ENCODE data around the gene HOPX. TPM values are rescaled to one million over a fixed set of nuclear protein-coding genes. Genes with fewer than 3 reads are reported as not detected.

Gene HOPX
- total and polyA plus RNA-seq, 4 donors, result 137 to 353 (median 325) TPM

DNA sequence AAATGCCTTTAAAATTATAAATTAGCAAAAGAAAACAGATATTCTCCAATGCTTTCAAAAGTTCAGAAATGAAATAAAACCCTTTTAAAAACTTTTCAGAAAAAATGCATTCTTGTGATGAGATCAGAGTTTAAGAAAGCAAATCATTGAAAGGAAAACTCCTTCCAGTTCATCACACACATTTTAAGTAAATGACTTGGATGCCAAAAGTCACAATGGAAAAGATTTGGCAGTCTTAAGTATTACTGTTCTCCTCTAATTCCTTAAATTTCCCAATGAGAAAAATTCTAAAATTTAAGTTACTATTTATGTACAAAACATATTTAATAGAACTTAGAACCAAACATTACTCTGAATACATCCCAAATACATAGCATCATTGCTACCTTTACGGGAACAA lies 21.1 kb downstream of the HOPX start:
- Histone ChIP-seq H3K4me3 (ENCODE audit: low read depth, low read length) (no peak overlapping the region), H3K36me3 (ENCODE audit: control insufficient read depth, insufficient read depth, low read length) (peaks cover 6% of the 10 kb centered on the region), H3K27me3 (ENCODE audit: control insufficient read depth, insufficient read depth, low read length) (peaks cover 4% of the 10 kb centered on the region), H3K9me3 (ENCODE audit: control insufficient read depth, insufficient read depth, low read length) (no peaks in the 10 kb centered on the region), H3K27ac (ENCODE audit: low read depth, low read length) (no peak overlapping the region), H3K4me1 (ENCODE audit: control insufficient read depth, insufficient read depth, low read length) (peaks cover 26% of the 10 kb centered on the region)
- peak in 1 of 6 donors; percentile 51 for DNase-seq (ENCODE audit: low read depth in 4 of 6, low spot score in 6 of 6)
- no CpG with 5 or more reads among the region's 1 CpG for WGBS (ENCODE audit: insufficient coverage)

DNA sequence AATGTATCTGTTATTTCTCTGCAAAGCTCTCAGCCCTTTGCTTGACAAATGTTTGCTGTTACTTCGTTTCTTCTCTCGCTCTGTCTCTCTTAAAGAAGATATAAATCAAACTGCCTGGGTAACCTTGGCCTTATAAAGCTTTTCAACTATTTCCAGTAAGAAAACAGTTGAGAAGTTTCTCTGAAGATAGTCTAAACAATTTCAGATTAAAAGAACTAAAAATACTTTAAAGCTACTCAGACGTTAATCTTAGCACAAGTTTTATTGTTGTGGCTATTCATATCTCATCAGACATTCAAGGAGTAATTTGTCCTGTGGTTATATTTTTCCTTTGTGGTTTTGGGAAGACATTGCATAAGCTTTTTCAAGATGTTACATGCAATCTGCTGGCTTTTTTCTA lies 22.6 kb downstream of the HOPX start:
- no peaks in the 10 kb centered on the region for H3K9me3 ChIP-seq (ENCODE audit: control insufficient read depth, insufficient read depth, low read length)
- H3K27ac ChIP-seq (ENCODE audit: low read depth, low read length), result peak overlapping the region; percentile 33
- H3K4me3 ChIP-seq (ENCODE audit: low read depth, low read length), result no peak overlapping the region
- no CpG with 5 or more reads among the region's 3 CpGs for WGBS (ENCODE audit: insufficient coverage)
- peaks cover 4% of the 10 kb centered on the region for H3K27me3 ChIP-seq (ENCODE audit: control insufficient read depth, insufficient read depth, low read length)
- peaks cover 5% of the 10 kb centered on the region for H3K36me3 ChIP-seq (ENCODE audit: control insufficient read depth, insufficient read depth, low read length)
- no peak for DNase-seq (ENCODE audit: low read depth in 4 of 6, low spot score in 6 of 6)
- peaks cover 32% of the 10 kb centered on the region for H3K4me1 ChIP-seq (ENCODE audit: control insufficient read depth, insufficient read depth, low read length)

DNA sequence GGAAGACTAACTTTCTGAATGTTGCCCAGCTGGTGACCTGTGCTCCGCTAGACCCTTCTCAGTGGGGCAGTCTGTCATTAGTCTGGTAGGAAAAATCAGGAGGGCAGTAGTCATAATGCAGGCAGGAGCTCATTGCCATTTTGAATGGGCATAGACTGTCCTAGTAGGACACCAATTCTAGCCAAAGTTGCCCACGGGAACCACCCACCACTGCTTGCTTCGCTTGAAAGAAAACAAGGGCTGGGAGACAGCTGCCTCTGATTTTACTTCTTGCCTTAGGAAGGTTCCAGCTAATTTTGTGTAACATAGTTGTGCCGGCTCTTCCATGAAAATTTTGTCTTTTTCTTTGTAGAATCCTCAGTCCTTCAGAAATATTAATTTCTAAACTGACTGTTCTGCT lies 23.3 kb downstream of the HOPX start:
- H3K27ac ChIP-seq (ENCODE audit: low read depth, low read length), result peak overlapping the region; percentile 33

DNA sequence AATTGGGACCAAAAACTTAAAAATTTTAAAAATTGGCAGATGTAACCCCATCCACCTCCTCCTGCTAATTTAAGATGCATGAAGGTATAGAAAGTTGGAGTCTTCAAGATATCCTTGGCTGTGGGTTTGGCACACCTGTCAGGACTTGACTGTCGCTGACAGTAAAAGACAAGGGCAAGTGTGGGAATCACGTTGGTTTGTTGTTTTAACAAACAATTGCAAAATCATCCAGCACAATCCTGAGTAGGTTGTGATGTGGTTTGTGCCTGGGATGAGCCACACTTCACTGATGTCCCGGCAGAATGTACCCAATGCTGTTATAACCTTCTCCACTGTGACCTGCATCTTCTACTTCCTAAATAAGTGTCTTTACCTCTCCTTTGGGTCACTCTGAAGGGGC lies 24.0 kb downstream of the HOPX start:
- H3K9me3 ChIP-seq (ENCODE audit: control insufficient read depth, insufficient read depth, low read length), result no peaks in the 10 kb centered on the region
- DNase-seq (ENCODE audit: low read depth in 4 of 6, low spot score in 6 of 6), result no peak
- no CpG with 5 or more reads among the region's 3 CpGs for WGBS (ENCODE audit: insufficient coverage)
- H3K27ac ChIP-seq (ENCODE audit: low read depth, low read length), result peak overlapping the region; percentile 33
- no peak overlapping the region for H3K4me3 ChIP-seq (ENCODE audit: low read depth, low read length)
- peaks cover 4% of the 10 kb centered on the region for H3K36me3 ChIP-seq (ENCODE audit: control insufficient read depth, insufficient read depth, low read length)
- peaks cover 4% of the 10 kb centered on the region for H3K27me3 ChIP-seq (ENCODE audit: control insufficient read depth, insufficient read depth, low read length)
- peaks cover 40% of the 10 kb centered on the region for H3K4me1 ChIP-seq (ENCODE audit: control insufficient read depth, insufficient read depth, low read length)

More for the DNA sequence above, 23.3 kb downstream of the HOPX start:
- peaks cover 4% of the 10 kb centered on the region for H3K36me3 ChIP-seq (ENCODE audit: control insufficient read depth, insufficient read depth, low read length)
- no peaks in the 10 kb centered on the region for H3K9me3 ChIP-seq (ENCODE audit: control insufficient read depth, insufficient read depth, low read length)
- peaks cover 4% of the 10 kb centered on the region for H3K27me3 ChIP-seq (ENCODE audit: control insufficient read depth, insufficient read depth, low read length)
- 90% methylated on average over 2 of the region's 4 CpGs for WGBS (ENCODE audit: insufficient coverage)
- peaks cover 34% of the 10 kb centered on the region for H3K4me1 ChIP-seq (ENCODE audit: control insufficient read depth, insufficient read depth, low read length)
- H3K4me3 ChIP-seq (ENCODE audit: low read depth, low read length), result no peak overlapping the region
- DNase-seq (ENCODE audit: low read depth in 4 of 6, low spot score in 6 of 6), result no peak

DNA sequence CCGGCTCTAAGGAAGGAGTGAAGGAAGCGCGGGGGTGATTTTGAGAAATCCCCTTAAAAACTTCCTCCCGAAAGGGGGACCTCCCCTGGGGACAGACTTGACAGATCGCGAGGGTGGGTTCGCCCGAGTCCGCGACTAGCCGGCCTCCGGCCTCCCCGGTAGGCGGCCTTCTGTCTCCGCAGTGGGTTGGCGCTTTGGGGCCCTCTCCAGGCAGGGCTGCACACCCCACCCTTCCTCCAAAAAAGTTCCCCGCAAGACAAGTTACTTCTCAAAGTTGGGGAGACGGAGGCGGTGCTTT lies 24.8 kb downstream of the HOPX start:
- Histone ChIP-seq H3K4me1 (ENCODE audit: control insufficient read depth, insufficient read depth, low read length) (peaks cover 41% of the 10 kb centered on the region), H3K4me3 (ENCODE audit: low read depth, low read length) (peak overlapping the region; percentile 54), H3K27ac (ENCODE audit: low read depth, low read length) (peak overlapping the region; percentile 72), H3K27me3 (ENCODE audit: control insufficient read depth, insufficient read depth, low read length) (peaks cover 4% of the 10 kb centered on the region), H3K36me3 (ENCODE audit: control insufficient read depth, insufficient read depth, low read length) (peaks cover 4% of the 10 kb centered on the region), H3K9me3 (ENCODE audit: control insufficient read depth, insufficient read depth, low read length) (no peaks in the 10 kb centered on the region)
- DNase-seq (ENCODE audit: low read depth in 4 of 6, low spot score in 6 of 6), result peak in 2 of 6 donors; percentile 46 to 65
- whole genome bisulfite sequencing (ENCODE audit: insufficient coverage), result 0% methylated on average over 11 of the region's 19 CpGs

DNA sequence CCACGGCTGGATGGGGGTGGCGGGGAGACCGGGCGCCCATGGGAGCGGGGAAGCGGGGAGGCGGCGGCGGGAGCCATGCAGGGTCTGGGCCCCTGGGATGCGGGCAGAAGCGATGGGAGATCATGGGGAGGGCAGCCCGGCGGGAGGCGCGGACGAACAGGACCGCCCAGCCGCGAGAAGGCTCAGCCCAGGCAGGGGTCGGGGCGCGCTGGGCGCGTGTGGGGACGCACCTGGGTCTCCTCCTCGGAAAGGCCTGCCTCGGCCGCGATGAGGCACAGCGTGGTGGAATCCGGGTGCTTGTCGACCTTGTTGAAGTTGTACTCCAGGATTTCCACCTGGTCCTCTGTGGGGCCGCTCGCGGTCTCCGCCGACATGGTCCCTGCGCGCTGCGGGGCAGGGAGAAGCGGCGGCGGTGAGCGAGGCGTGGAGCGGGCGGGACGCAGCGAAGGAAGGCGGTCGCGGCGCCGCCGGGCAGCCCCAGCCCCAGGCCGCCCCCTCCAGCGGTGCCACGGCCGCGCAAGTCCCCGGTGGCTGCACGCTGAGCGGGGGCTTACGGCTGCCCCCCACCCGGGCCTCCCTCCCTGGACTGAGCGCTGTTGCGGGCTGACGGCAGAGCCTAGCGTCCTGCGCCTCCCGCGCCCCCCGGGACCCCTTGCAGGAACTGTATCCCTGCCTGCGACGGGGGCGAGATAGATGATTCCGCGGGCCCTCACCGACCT lies 25.3 kb downstream of the HOPX start:
- no peaks in the 10 kb centered on the region for H3K9me3 ChIP-seq (ENCODE audit: control insufficient read depth, insufficient read depth, low read length)
- H3K27me3 ChIP-seq (ENCODE audit: control insufficient read depth, insufficient read depth, low read length), result peaks cover 4% of the 10 kb centered on the region
- under 1% methylated on average over 78 of the region's 79 CpGs for WGBS (ENCODE audit: insufficient coverage)
- H3K27ac ChIP-seq (ENCODE audit: low read depth, low read length), result peak overlapping the region; percentile 77
- H3K4me3 ChIP-seq (ENCODE audit: low read depth, low read length), result peak overlapping the region; percentile 54
- H3K4me1 ChIP-seq (ENCODE audit: control insufficient read depth, insufficient read depth, low read length), result peaks cover 41% of the 10 kb centered on the region
- peak in 2 of 6 donors; percentile 67 to 69 for DNase-seq (ENCODE audit: low read depth in 4 of 6, low spot score in 6 of 6)
- H3K36me3 ChIP-seq (ENCODE audit: control insufficient read depth, insufficient read depth, low read length), result peaks cover 4% of the 10 kb centered on the region

DNA sequence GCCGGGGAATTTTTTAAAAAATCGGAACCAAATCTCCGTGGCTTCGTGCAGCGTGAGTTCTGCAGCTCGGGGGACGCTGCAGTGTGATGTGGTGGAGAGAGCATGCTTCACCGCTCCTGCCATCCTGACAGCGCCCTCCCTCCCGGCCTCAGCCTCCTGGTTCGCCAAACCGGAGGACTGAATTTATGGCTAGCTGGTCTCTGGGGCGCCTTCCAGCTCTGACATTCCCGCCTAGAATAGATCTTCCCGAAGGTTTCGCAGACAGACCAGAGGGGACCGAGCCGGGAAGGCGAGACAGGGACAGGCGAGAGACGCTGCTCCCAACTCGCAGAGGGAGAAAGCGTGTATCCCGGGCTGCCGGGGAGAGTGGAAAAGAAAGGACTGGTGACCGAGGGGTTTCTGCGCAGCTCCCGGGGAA lies 25.9 kb downstream of the HOPX start:
- 1% methylated on average over 28 of the region's 28 CpGs for WGBS (ENCODE audit: insufficient coverage)
- H3K4me3 ChIP-seq (ENCODE audit: low read depth, low read length), result peak overlapping the region; percentile 54
- no peaks in the 10 kb centered on the region for H3K9me3 ChIP-seq (ENCODE audit: control insufficient read depth, insufficient read depth, low read length)
- peak in 4 of 6 donors; percentile 59 to 90 (median 75) for DNase-seq (ENCODE audit: low read depth in 4 of 6, low spot score in 6 of 6)
- peaks cover 4% of the 10 kb centered on the region for H3K36me3 ChIP-seq (ENCODE audit: control insufficient read depth, insufficient read depth, low read length)
- peak overlapping the region; percentile 77 for H3K27ac ChIP-seq (ENCODE audit: low read depth, low read length)
- H3K4me1 ChIP-seq (ENCODE audit: control insufficient read depth, insufficient read depth, low read length), result peaks cover 41% of the 10 kb centered on the region
- H3K27me3 ChIP-seq (ENCODE audit: control insufficient read depth, insufficient read depth, low read length), result peaks cover 4% of the 10 kb centered on the region

DNA sequence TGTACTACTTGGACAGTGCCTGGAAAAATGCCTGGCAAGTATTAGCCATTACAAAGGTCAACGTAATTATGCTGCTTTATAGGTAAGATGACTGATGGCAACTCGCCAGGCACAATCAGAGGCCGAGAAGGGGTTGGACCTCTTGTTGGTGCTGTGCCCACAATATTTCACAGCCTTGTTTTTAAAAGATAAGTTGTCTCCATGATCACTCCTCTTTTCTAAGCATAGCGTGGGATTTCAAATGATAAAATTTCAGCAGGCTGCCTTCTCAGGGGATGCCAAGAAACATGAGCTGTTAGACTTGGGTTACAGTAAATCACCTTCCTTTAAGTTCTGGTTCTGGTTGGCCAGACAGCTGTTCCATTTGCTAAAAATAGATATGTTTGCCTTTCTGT lies 26.9 kb downstream of the HOPX start:
- no peaks in the 10 kb centered on the region for H3K9me3 ChIP-seq (ENCODE audit: control insufficient read depth, insufficient read depth, low read length)
- H3K4me1 ChIP-seq (ENCODE audit: control insufficient read depth, insufficient read depth, low read length), result peaks cover 39% of the 10 kb centered on the region
- peaks cover 4% of the 10 kb centered on the region for H3K36me3 ChIP-seq (ENCODE audit: control insufficient read depth, insufficient read depth, low read length)
- peaks cover 4% of the 10 kb centered on the region for H3K27me3 ChIP-seq (ENCODE audit: control insufficient read depth, insufficient read depth, low read length)
- H3K27ac ChIP-seq (ENCODE audit: low read depth, low read length), result peak overlapping the region; percentile 77
- DNase-seq (ENCODE audit: low read depth in 4 of 6, low spot score in 6 of 6), result no peak
- 62% methylated on average over 2 of the region's 4 CpGs for WGBS (ENCODE audit: insufficient coverage)
- no peak overlapping the region for H3K4me3 ChIP-seq (ENCODE audit: low read depth, low read length)

DNA sequence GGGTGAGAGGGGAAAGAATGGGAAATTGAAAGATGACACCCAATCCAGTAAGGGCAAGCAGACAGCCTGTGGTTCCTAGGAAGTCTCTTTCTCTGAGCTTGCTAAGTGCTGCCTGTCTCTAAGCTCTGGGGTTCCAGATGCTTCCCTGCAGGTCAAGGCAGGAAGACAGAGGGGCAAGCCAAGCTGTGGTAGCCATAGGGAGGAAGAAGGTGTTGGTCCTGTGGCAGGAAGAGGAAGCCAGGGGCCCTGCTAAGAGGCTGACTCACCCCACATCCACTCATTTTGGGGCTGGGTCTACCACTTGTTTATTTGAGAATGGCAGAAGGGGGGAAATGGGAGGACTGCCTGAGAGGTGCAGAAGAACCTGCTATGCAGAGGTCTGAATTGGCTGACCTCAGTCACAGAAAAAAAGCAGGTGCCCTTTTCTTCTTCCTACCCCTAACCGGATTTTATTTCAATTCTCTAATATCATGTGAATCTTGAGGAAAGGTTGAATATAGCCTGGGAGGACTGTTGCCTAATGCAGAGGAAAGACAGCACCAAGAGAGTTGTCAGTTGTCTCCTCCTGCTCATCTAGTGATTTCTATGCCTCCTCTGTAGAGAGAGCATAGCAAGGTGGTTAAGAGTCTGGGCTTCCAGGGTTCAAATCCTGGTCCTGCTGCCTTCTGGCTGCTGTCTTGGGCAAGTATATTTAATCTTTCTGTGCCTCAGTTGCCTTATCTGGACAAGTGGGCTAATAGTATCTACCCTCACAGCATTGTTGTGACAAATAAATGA lies 27.4 kb downstream of the HOPX start:
- no peaks in the 10 kb centered on the region for H3K9me3 ChIP-seq (ENCODE audit: control insufficient read depth, insufficient read depth, low read length)
- H3K4me1 ChIP-seq (ENCODE audit: control insufficient read depth, insufficient read depth, low read length), result peaks cover 38% of the 10 kb centered on the region
- peaks cover 4% of the 10 kb centered on the region for H3K36me3 ChIP-seq (ENCODE audit: control insufficient read depth, insufficient read depth, low read length)
- H3K27me3 ChIP-seq (ENCODE audit: control insufficient read depth, insufficient read depth, low read length), result peaks cover 4% of the 10 kb centered on the region
- H3K4me3 ChIP-seq (ENCODE audit: low read depth, low read length), result no peak overlapping the region
- H3K27ac ChIP-seq (ENCODE audit: low read depth, low read length), result peak overlapping the region; percentile 13
- no CpG with 5 or more reads among the region's 1 CpG for WGBS (ENCODE audit: insufficient coverage)
- no peak for DNase-seq (ENCODE audit: low read depth in 4 of 6, low spot score in 6 of 6)

DNA sequence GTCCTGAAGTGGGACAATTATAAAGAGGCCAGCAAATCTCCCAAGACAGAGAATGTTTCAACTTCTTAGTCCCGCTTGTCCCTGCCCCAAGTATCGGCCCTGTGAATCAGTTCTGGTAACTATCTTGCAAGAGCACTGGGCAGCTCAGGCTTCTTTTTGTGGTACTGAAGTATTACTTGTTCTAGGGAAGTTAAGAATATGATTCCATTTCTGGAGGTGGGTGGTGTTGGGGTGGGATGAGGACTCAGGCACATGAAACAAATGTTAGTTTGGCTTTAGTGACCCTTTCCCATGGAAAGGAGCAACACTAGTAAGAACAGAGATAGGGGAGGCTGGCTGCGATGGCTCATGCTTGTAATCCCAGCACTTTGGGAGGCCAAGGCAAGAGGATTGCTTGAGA lies 28.9 kb downstream of the HOPX start:
- H3K9me3 ChIP-seq (ENCODE audit: control insufficient read depth, insufficient read depth, low read length), result no peaks in the 10 kb centered on the region
- peaks cover 33% of the 10 kb centered on the region for H3K4me1 ChIP-seq (ENCODE audit: control insufficient read depth, insufficient read depth, low read length)
- peaks cover 3% of the 10 kb centered on the region for H3K27me3 ChIP-seq (ENCODE audit: control insufficient read depth, insufficient read depth, low read length)
- H3K27ac ChIP-seq (ENCODE audit: low read depth, low read length), result no peak overlapping the region
- H3K4me3 ChIP-seq (ENCODE audit: low read depth, low read length), result no peak overlapping the region
- DNase-seq (ENCODE audit: low read depth in 4 of 6, low spot score in 6 of 6), result no peak
- peaks cover 8% of the 10 kb centered on the region for H3K36me3 ChIP-seq (ENCODE audit: control insufficient read depth, insufficient read depth, low read length)
- 80% methylated on average over 3 of the region's 3 CpGs for WGBS (ENCODE audit: insufficient coverage)
